NCI-H2029 treated with DMSO at 0.1 percent for 48 hours (cell line): Measurements from ENCODE around the gene APOB.
A peak's percentile ranks its signal among the peaks of the same experiment; 100 is the strongest.

Experiments used
- DNase-seq: peaks from one replicate; lab custom pipeline; 2025; lab: John Stamatoyannopoulos, UW

Gene APOB

GRCh38 chr2:21043744-21044532 is at the start of gene APOB:
Gene APOB (minus strand): TSS chr2:21044073. CDS start chr2:21043945, 128 bp downstream.
- DNase-seq, result no peak

- DNase-seq, result no peak
Measured at GRCh38 chr2:21092308-21092869, 48.5 kb upstream of the APOB start.

GRCh38 chr2:21084401-21084800 is 40.5 kb upstream of the APOB start:
- no peak for DNase-seq

GRCh38 chr2:21083482-21083881 is 39.6 kb upstream of the APOB start:
- no peak for DNase-seq

- no peak for DNase-seq
Measured at GRCh38 chr2:21078296-21078695, 34.4 kb upstream of the APOB start.

- no peak for DNase-seq
Measured at GRCh38 chr2:21072477-21073242, 28.8 kb upstream of the APOB start.

GRCh38 chr2:21070341-21071257 is 26.7 kb upstream of the APOB start:
- DNase-seq, result no peak

- DNase-seq, result no peak
Measured at GRCh38 chr2:21069746-21070340, 26.0 kb upstream of the APOB start.

- DNase-seq, result no peak
Measured at GRCh38 chr2:21067859-21068537, 24.1 kb upstream of the APOB start.

GRCh38 chr2:21067125-21067524 is 23.3 kb upstream of the APOB start:
- no peak for DNase-seq

- no peak for DNase-seq
Measured at GRCh38 chr2:21059885-21060610, 16.2 kb upstream of the APOB start.

GRCh38 chr2:21057097-21057496 is 13.2 kb upstream of the APOB start:
- no peak for DNase-seq

- DNase-seq, result no peak
Measured at GRCh38 chr2:21055879-21056790, 12.3 kb upstream of the APOB start.

- DNase-seq, result no peak
Measured at GRCh38 chr2:21055451-21055850, 11.6 kb upstream of the APOB start.

- DNase-seq, result no peak
Measured at GRCh38 chr2:21054011-21054410, 10.1 kb upstream of the APOB start.

- no peak for DNase-seq
Measured at GRCh38 chr2:21052044-21052443, 8.2 kb upstream of the APOB start.

GRCh38 chr2:21050164-21050563 is 6.3 kb upstream of the APOB start:
- DNase-seq, result no peak

GRCh38 chr2:21047141-21048009 is 3.5 kb upstream of the APOB start:
- DNase-seq, result peak; percentile 10
